H1 (cell line): ENCODE results near the gene ADGRV1. TPM values are rescaled to one million over a fixed set of nuclear protein-coding genes. Genes with fewer than 3 reads are reported as not detected.
"Not testable (repeated sequence)": the region's sequence is repeated elsewhere in the genome, so short reads cannot be mapped to it uniquely, and the experiment has no call there.

Source experiments
- CTCF ChIA-PET: fragments of 300-600 bp; sonication (Branson Sonifier 250); formaldehyde crosslinking; loops from one replicate; lab custom pipeline; 2021; ENCODE audit not compliant: partially characterized antibody; lab: Charles Lee
- POLR2A ChIA-PET: fragments of 300-600 bp; sonication (Branson Sonifier 250); formaldehyde crosslinking; loops from one replicate; lab custom pipeline; 2021; ENCODE audit warnings: inconsistent platforms; ENCODE audit not compliant: partially characterized antibody; lab: Charles Lee
- DNase-seq, 2 experiments: peaks; one replicate each; pipeline versions ENCODE4 v3.0.0 to v3.0.0-alpha.2; 2010 to 2022; ENCODE audit warnings: low spot score in 2 of 2, low read depth in 1 of 2, mixed read lengths in 1 of 2
- FAIRE-seq: peaks from 2 replicates; lab custom pipeline; 2011; peaks lifted over from hg19 to GRCh38; lab: Jason Lieb, UNC
- H2AFZ ChIP-seq: 2 replicates; pipeline ENCODE4 v1.8.1; 2012; ENCODE audit warnings: low read length, inconsistent platforms
- H2AK5ac ChIP-seq: 2 replicates; pipeline ENCODE4 v1.6.1; 2013; ENCODE audit warnings: low read depth, low read length
- H2BK120ac ChIP-seq: replicated peaks from 2 replicates; pipeline ENCODE3; 2013; ENCODE audit warnings: low read depth, low read length, inconsistent platforms
- H2BK12ac ChIP-seq: 2 replicates; pipeline ENCODE4 v1.6.1; 2013; ENCODE audit warnings: low read depth, low read length
- H2BK15ac ChIP-seq: 2 replicates; pipeline ENCODE4 v1.6.1; 2013; ENCODE audit warnings: low read length
- H2BK20ac ChIP-seq: 2 replicates; pipeline ENCODE4 v1.6.1; 2013; ENCODE audit warnings: low read length
- H2BK5ac ChIP-seq: 2 replicates; pipeline ENCODE4 v1.6.1; 2013; ENCODE audit warnings: low read depth, low read length
- H3K14ac ChIP-seq: 2 replicates; pipeline ENCODE4 v1.6.1; 2013; ENCODE audit warnings: inconsistent platforms; ENCODE audit not compliant: insufficient read length
- H3K18ac ChIP-seq: 2 replicates; pipeline ENCODE4 v1.6.1; 2013; ENCODE audit warnings: low read length; ENCODE audit errors: extremely low read depth
- H3K23ac ChIP-seq: 2 replicates; pipeline ENCODE4 v1.6.1; 2013; ENCODE audit warnings: inconsistent platforms; ENCODE audit not compliant: insufficient read length
- H3K23me2 ChIP-seq: 2 replicates; pipeline ENCODE4 v1.6.1; 2013; ENCODE audit warnings: low read depth, low read length
- H3K27ac ChIP-seq: 2 replicates; pipeline ENCODE4 v1.6.1; 2011; ENCODE audit warnings: low read depth, low read length, inconsistent platforms
- H3K27me3 ChIP-seq, 4 experiments: replicated peaks in 1 of 4; 1 replicate in 1 of 4; 2 replicates in 3 of 4; pipeline versions ENCODE4 v1.6.1 to v1.8.1; 2011 to 2013; ENCODE audit warnings: low read length in 3 of 4, mild to moderate bottlenecking in 3 of 4, inconsistent platforms in 2 of 4, mixed read lengths in 2 of 4, moderate library complexity in 1 of 4; ENCODE audit not compliant: control insufficient read depth in 3 of 4, insufficient read depth in 3 of 4; ENCODE audit errors: extremely low read depth in 1 of 4
- H3K36me3 ChIP-seq, 4 experiments: 2 replicates each; pipeline versions ENCODE4 v1.6.1 to v1.8.1; 2011 to 2013; ENCODE audit warnings: mild to moderate bottlenecking in 4 of 4, low read length in 3 of 4, moderate library complexity in 2 of 4, control low read depth in 1 of 4, inconsistent platforms in 1 of 4; ENCODE audit not compliant: insufficient read depth in 4 of 4, control insufficient read depth in 2 of 4
- H3K4ac ChIP-seq: replicated peaks from 2 replicates; pipeline ENCODE3; 2013; ENCODE audit warnings: low read length, low read depth, mixed read lengths, inconsistent platforms; ENCODE audit not compliant: insufficient read length
- H3K4me1 ChIP-seq, 4 experiments: replicated peaks in 1 of 4; 1 replicate in 1 of 4; 2 replicates in 3 of 4; pipeline versions ENCODE4 v1.6.1 to v1.8.1; 2011 to 2013; ENCODE audit warnings: low read length in 3 of 4, inconsistent platforms in 2 of 4, mixed read lengths in 1 of 4; ENCODE audit not compliant: insufficient read depth in 4 of 4, control insufficient read depth in 3 of 4
- H3K4me2 ChIP-seq, 2 experiments: 2 replicates each; pipeline versions ENCODE4 v1.6.1 to v1.8.1; 2011 to 2013; ENCODE audit warnings: low read depth in 2 of 2, low read length in 2 of 2, control low read depth in 1 of 2, inconsistent platforms in 1 of 2, mild to moderate bottlenecking in 1 of 2; ENCODE audit not compliant: insufficient read depth in 1 of 2
- H3K4me3 ChIP-seq, 4 experiments: fragments of 200-600, 300-600 bp in 1 of 4; sonication (generic), shearing (Covaris generic), sonication (Bioruptor Twin) in 1 of 4; 2 replicates each; pipeline versions ENCODE4 v1.5.1 to v1.8.1; 2011 to 2016; ENCODE audit warnings: low read length in 4 of 4, low read depth in 3 of 4, control low read depth in 2 of 4, inconsistent platforms in 2 of 4, mild to moderate bottlenecking in 2 of 4, mixed read lengths in 1 of 4, moderate library complexity in 1 of 4; ENCODE audit not compliant: insufficient read depth in 2 of 4; ENCODE audit errors: extremely low read depth in 1 of 4
- H3K56ac ChIP-seq: replicated peaks from 2 replicates; pipeline ENCODE3; 2013; ENCODE audit warnings: low read depth, mild to moderate bottlenecking, mixed read lengths, low read length, inconsistent platforms; ENCODE audit not compliant: insufficient read length
- H3K79me1 ChIP-seq: 2 replicates; pipeline ENCODE4 v1.6.1; 2013; ENCODE audit warnings: low read depth, low read length, control low read depth
- H3K79me2 ChIP-seq, 2 experiments: 2 replicates each; pipeline versions ENCODE4 v1.6.1 to v1.8.1; 2012 to 2013; ENCODE audit warnings: low read length in 2 of 2, mild to moderate bottlenecking in 2 of 2, inconsistent platforms in 1 of 2; ENCODE audit not compliant: insufficient read depth in 2 of 2, control insufficient read depth in 1 of 2
- H3K9ac ChIP-seq, 4 experiments: replicated peaks in 1 of 4; 1 replicate in 1 of 4; 2 replicates in 3 of 4; pipeline versions ENCODE4 v1.6.1 to v1.8.1; 2011 to 2013; ENCODE audit warnings: low read depth in 3 of 4, low read length in 3 of 4, control low read depth in 2 of 4, mild to moderate bottlenecking in 2 of 4, moderate library complexity in 2 of 4, inconsistent platforms in 1 of 4; ENCODE audit errors: extremely low read depth in 1 of 4
- H3K9me3 ChIP-seq, 2 experiments: 2 replicates each; pipeline versions ENCODE4 v1.6.1 to v1.8.1; 2012 to 2013; ENCODE audit warnings: mild to moderate bottlenecking in 2 of 2, moderate library complexity in 2 of 2, control low read depth in 1 of 2, inconsistent platforms in 1 of 2, low read depth in 1 of 2, low read length in 1 of 2, mixed read lengths in 1 of 2; ENCODE audit not compliant: insufficient read depth in 2 of 2
- H4K20me1 ChIP-seq, 2 experiments: replicated peaks in 1 of 2; 2 replicates each; pipeline versions ENCODE3 to v1.8.1; 2011 to 2013; ENCODE audit warnings: inconsistent platforms in 2 of 2, low read length in 2 of 2, mild to moderate bottlenecking in 1 of 2; ENCODE audit not compliant: insufficient read depth in 2 of 2, control insufficient read depth in 1 of 2
- H4K5ac ChIP-seq: 2 replicates; pipeline ENCODE4 v1.6.1; 2013; ENCODE audit warnings: low read length, low read depth, mixed read lengths, inconsistent platforms; ENCODE audit not compliant: insufficient read length
- H4K8ac ChIP-seq: 2 replicates; pipeline ENCODE4 v1.8.0; 2013; ENCODE audit warnings: mild to moderate bottlenecking, moderate library complexity, low read length, inconsistent platforms; ENCODE audit not compliant: insufficient read depth; ENCODE audit errors: extremely low read depth
- H4K91ac ChIP-seq: replicated peaks from 2 replicates; pipeline ENCODE3; 2013; ENCODE audit warnings: low read length, mixed read lengths, inconsistent platforms; ENCODE audit not compliant: insufficient read length
- WGBS, 2 experiments: shearing (Covaris generic) in 1 of 2; methylation state at CpG; one replicate each; pipeline versions ENCODE4 v1.1.6 to v1.1.7; 2013 to 2015; ENCODE audit warnings: low lambda C conversion rate in 2 of 2, mixed read lengths in 2 of 2, inconsistent platforms in 1 of 2, low coverage in 1 of 2, missing lambda C conversion rate in 1 of 2; ENCODE audit not compliant: insufficient replicate concordance in 2 of 2, insufficient coverage in 1 of 2, insufficient read length in 1 of 2; ENCODE audit errors: extremely low coverage in 1 of 2, missing lambda C conversion rate in 1 of 2; 5-methylcytosine and 5-hydroxymethylcytosine counted together
- polyA plus RNA-seq, 7 experiments: library from polyadenylated mRNA; depleted of rRNA in 3 of 7; stranded (reverse) in 5 of 7; unstranded in 2 of 7; fragments of >200 nt in 5 of 7; fragments of 200-250 nt in 2 of 7; gene quantifications; 1 replicate in 5 of 7; 2 replicates in 1 of 7; 4 replicates in 1 of 7; pipeline versions ENCODE4 v1.2.1 to v1.2.3, GENCODE V29; 2011 to 2013; ENCODE audit warnings: missing spikeins in 2 of 7, mixed read lengths in 2 of 7
- total RNA-seq: library from RNA; stranded (reverse); fragmentation: NEBNext Ultra II Directional; extraction: Animal tissue kit (Norgen Biotek cat#: 25700); gene quantifications from 2 replicates; pipeline ENCODE4 v1.2.1, GENCODE V29; 2021

ADGRV1 gene
- total and polyA plus RNA-seq, 2 of the 8 experiments (the other 6 are each of a cell fraction or from before 2014, with no cell fraction given) = 53.1 to 62.2 TPM

GRCh38 chr5:90847606-90848005 lies 289.0 kb downstream of the ADGRV1 start:
- H3K27me3 ChIP-seq, H4K91ac ChIP-seq, DNase-seq, H4K5ac ChIP-seq, H2BK12ac ChIP-seq, H2BK120ac ChIP-seq, H2BK20ac ChIP-seq, H3K56ac ChIP-seq, H3K23me2 ChIP-seq, H3K4me1 ChIP-seq, POLR2A ChIA-PET, H3K4me3 ChIP-seq, H3K14ac ChIP-seq, H3K9me3 ChIP-seq, FAIRE-seq, H2AFZ ChIP-seq, H2AK5ac ChIP-seq, H3K23ac ChIP-seq, H2BK5ac ChIP-seq, H4K20me1 ChIP-seq, H3K36me3 ChIP-seq, H3K9ac ChIP-seq, H3K79me1 ChIP-seq, H3K18ac ChIP-seq, H2BK15ac ChIP-seq, H3K27ac ChIP-seq, H3K4me2 ChIP-seq, H3K4ac ChIP-seq, H3K79me2 ChIP-seq, H4K8ac ChIP-seq: not testable (repeated sequence)
- 97% methylated on average over 16 of the region's 24 CpGs; no CpG with 5 or more reads in 1 of the 2 experiments for WGBS, 2 experiments
- CTCF ChIA-PET = interaction anchor here (0.5 to 1.2 kb wide), 3 partner anchors 17 to 750 kb away, joined by 3 read pairs; no protein-coding TSS in a partner anchor
